GM12865 (cell line): ENCODE results near the gene PINK1.

ENCODE experiments used
- DNase-seq: peaks from one replicate; pipeline ENCODE4 v3.0.0; 2010; ENCODE audit warnings: low read depth
- H3K4me3 ChIP-seq: 2 replicates; pipeline ENCODE4 v1.5.1; 2011; ENCODE audit warnings: mild to moderate bottlenecking, low read depth, low read length, control low read depth
- CTCF ChIP-seq: IDR thresholded peaks from 2 replicates; pipeline ENCODE4 v1.5.1; 2011; ENCODE audit warnings: low read length, control low read depth, low read depth, inconsistent platforms; ENCODE audit not compliant: insufficient read depth; ENCODE audit errors: missing control alignments

Gene PINK1

GRCh38 chr1:20633190-20634064 lies at the start of gene PINK1:
TSS of gene PINK1 (plus strand) at chr1:20633458. CDS start at chr1:20633549, 91 bp downstream.
- TF ChIP-seq CTCF, result peak; percentile 99
- H3K4me3 ChIP-seq, result peak within 1 kb of the TSS; percentile 64
- peak; percentile 76 for DNase-seq

- no peak for TF ChIP-seq CTCF
- H3K4me3 ChIP-seq, result no peak overlapping the region
- DNase-seq, result no peak
Observed at GRCh38 chr1:20584890-20585289, 48.4 kb upstream of the PINK1 start.

- no peak for DNase-seq
- H3K4me3 ChIP-seq, result no peak overlapping the region
- TF ChIP-seq CTCF, result no peak
Observed at GRCh38 chr1:20586953-20587660, 46.2 kb upstream of the PINK1 start.

- no peak for DNase-seq
- no peak for TF ChIP-seq CTCF
- no peak overlapping the region for H3K4me3 ChIP-seq
Observed at GRCh38 chr1:20587661-20588053, 45.6 kb upstream of the PINK1 start.

GRCh38 chr1:20588634-20589225 lies 44.5 kb upstream of the PINK1 start, which contains the start of gene CDA:
TSS of gene CDA (plus strand) at chr1:20589097. CDS start at chr1:20589130, 33 bp downstream.
- no peak for DNase-seq
- no peak for TF ChIP-seq CTCF
- no peak within 1 kb of the TSS for H3K4me3 ChIP-seq

- no peak for DNase-seq
- TF ChIP-seq CTCF, result no peak
- H3K4me3 ChIP-seq, result no peak overlapping the region
Observed at GRCh38 chr1:20589331-20590278, 43.7 kb upstream of the PINK1 start.
